ENCODE measurements around the gene MRGPRD.

MRGPRD gene, protein sequence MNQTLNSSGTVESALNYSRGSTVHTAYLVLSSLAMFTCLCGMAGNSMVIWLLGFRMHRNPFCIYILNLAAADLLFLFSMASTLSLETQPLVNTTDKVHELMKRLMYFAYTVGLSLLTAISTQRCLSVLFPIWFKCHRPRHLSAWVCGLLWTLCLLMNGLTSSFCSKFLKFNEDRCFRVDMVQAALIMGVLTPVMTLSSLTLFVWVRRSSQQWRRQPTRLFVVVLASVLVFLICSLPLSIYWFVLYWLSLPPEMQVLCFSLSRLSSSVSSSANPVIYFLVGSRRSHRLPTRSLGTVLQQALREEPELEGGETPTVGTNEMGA

GRCh38 chr11:68980776-68981065 lies at the start of gene MRGPRD:
MRGPRD (minus strand) TSS chr11:68980986; CDS start chr11:68980986, 0 bp downstream.
- no peak for DNase-seq

- no peak for DNase-seq
Measured at GRCh38 chr11:69030301-69030700, 49.5 kb upstream of the MRGPRD start.

DNA sequence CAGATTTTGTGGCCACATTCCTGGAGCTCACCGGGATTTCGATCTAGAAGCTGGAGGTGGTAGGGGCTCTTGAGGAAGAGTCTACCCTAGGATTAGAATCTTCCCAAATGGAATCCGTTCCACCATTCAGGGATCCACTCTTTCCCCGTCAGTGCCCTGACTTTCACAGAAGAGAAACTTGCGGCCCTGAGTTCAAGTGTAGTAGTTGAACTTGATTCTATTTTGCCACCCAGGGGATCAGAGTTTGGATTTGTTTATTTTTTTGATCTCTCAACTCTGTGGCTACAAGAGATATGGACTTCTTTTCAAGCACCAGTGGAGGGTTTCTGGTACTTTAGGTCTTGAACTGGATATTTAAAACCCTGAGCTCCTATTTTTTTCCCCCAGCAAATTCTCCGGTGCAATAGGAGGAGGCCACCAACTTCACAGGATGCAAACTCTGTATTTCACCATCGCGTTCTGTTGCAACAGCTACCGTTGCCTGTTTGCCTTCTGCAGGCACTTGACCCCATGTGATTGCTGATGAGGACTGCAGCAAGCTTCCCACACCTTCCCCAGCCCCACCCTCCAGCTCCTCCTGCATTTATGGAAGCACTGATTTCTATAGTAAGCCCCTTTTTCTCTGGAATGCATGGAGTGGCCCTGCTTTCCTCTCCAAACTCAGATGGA lies 47.1 kb upstream of the MRGPRD start:
- peak; percentile 42 for DNase-seq

- no peak for DNase-seq
Measured at GRCh38 chr11:69024509-69024908, 43.7 kb upstream of the MRGPRD start.

DNA sequence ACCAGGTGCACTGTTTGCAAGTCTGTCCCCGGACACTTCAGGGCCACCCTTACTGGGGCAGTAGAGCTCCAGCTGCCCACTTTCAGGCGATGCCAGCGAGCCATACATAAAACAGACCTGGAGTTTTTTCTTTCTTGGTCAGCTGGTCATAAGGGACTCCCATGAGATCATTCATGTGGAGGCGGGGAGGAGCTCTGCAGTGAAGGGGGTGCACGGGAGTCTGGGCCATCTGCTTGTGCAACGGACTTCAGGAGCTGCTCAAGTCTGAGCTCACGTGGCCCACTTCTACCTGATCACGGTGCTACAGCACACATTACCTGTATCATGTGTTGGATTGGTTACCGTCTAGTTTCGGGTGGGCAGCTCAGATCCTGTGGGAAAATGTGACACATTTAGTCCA lies 41.5 kb upstream of the MRGPRD start:
- DNase-seq = no peak

DNA sequence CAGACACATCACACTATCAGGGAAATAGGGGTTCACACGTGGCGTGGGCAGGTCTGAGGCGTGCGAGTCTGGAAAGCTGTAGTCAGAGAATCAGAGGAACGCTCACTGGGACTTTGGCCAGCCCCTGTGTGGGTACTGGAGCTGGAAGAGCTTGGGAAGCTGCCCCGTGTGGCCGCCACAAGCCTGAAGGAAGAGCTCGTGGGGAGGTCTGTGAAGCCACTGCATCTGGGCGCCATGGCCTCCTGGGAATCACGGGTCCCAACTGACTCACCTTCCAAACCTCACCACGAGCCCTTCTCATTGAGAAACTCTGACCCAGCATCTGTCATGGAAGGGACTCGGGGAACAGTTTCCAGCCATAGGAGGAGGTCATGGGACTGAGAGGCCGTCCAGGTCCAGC lies 38.1 kb upstream of the MRGPRD start:
- no peak for DNase-seq

DNA sequence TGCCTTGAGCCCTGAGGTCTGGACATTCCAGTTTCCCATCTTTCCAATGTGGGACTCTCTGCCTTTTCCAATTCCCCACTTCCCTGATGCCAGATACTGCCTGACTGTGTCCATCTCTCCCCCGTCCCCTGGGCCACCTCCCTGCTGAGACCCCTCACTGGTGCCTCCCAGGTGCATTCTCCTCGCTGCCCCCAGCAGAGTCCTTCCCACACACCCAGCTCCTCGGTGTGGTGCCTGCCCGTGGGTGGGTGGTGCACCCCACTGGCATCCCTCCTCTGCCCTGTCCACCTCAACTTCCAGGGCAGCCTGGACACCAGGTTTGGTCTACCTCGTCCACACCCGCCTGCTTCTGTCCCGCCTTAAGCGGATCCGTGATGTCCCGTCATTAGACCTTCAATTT lies 37.2 kb upstream of the MRGPRD start:
- no peak for DNase-seq

GRCh38 chr11:69014898-69015549 lies 34.2 kb upstream of the MRGPRD start:
- no peak for DNase-seq

DNA sequence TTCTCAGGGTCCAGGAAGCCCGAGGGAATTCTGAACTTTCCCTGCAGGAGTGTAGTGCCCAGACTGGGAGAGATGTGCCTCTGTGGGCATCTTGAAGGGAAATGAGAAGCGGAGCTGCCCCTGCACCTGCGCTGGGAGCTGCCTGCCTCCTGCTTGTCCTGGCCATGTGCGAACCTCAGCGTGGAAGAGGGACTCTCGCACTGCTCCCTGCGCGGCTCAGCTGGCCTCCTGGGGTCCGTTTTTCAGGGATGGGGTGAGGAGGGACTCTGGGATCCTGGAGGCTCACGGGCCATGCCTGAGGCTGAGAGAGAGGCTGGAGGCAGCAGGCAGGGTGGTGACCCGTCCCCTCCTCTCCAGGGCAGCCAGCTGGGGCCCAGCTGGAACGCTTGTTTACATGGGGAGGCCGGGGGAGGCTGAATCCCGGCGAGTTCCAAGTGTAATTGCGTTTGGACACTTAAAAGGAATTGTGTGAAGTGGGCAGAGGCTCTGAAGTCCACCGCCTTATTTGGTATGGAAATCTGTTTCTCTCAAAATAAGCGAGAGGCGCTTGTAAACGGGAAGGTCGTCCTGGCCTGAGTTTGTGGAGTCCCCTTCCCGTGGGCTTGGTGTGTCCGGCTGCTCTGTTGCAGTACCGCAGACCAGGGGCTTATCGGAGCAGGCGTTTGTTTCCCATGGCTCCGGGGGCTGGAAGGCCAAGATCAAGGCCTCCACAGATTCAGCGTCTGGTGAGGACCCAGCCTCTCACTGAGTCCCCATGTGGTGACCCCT lies 33.5 kb upstream of the MRGPRD start:
- no peak for DNase-seq

DNA sequence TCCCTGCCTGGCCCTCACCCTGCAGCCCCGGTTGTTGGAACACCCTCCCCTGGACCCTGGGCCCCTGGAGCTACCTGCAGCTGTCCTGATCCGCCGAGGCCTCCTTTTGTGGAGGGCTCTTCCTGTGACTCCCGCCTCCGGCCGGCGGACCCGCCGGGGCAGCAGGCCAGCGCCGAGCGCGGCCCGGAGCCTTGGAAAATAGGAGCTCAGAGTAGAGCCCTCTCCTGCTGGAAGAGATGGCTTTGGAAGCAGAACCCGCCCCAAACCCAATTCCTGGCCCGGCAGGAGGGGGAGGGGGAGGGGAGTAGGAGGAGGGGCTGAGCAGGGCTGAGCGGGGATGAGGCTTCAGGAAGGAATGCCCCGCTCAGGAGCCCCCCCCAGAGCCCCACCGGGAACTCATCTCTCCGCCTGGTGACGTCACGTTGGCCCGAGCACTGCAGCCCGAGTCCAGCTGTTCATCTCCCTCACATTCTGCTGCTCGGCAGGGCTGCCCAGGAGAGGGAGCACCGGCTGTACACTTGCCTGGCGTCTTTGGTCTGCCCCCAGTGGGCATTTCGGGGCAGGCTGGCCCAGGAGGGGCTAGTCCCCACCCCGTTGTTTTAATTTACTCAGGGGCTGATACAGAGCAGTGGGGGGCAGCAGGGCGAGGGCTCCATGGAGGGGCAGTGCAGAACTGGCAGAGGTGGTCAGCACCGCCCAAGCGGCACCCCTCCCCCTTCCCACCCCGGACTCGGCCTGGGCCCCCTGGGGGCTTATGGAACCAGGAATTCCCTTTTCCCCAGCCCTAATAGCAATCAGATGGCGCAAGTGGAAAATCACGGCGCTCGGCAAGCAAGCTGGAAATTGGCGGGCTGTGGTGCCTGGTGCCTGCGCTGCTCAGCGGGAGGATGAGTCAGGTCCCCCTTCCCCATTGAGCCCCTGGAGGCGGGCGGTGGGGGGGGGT lies 32.5 kb upstream of the MRGPRD start, which contains the start of gene MRGPRF:
Gene MRGPRF (minus strand): TSS at position 238 of the 943 bp plus-strand sequence. CDS start 3,345 bp downstream, outside the sequence.
- peak; percentile 35 for DNase-seq

GRCh38 chr11:69012092-69013008 lies 31.6 kb upstream of the MRGPRD start:
- no peak for DNase-seq

- no peak for DNase-seq
Measured at GRCh38 chr11:69011624-69012091, 30.9 kb upstream of the MRGPRD start.

- DNase-seq = peak; percentile 82
Measured at GRCh38 chr11:69010964-69011623, 30.3 kb upstream of the MRGPRD start.

- no peak for DNase-seq
Measured at GRCh38 chr11:69010361-69010891, 29.6 kb upstream of the MRGPRD start.

DNA sequence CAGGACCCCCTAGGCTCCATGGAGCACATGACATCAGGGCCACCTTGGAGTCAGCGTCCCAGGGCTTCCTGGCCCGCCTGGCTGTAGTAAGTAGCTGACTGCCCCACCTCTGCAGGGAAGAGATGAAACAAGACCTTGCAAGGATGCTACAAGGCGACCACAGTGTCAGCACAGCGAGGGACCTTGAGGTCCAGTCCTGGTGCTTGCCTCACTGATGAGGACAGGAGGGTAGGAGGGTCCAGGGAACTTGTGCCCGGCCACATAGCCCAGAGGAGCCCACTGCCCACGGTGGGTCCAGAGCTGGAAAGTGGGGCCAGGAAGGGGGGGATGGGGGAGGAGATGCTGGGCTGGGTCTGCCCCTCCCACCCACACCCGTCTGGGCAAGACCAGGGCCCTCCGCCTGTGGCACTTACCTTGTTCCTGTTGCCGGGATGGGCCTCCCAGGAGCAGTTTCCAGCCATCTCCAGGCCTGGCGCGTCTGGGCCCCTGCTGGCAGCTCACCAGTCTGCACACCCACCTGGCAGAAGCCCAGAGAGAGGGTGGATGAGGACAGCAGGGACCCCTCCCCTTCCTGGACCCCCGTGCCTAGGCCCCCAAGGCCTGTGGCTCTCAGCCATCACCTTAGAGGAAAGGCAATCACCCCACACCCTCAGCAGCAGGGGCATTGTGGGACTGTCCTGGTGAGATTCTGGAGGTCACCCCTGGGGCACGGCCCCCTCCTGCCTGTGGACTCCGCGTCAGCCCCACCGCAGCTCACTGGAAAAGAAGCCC lies 28.8 kb upstream of the MRGPRD start:
- DNase-seq = no peak

DNA sequence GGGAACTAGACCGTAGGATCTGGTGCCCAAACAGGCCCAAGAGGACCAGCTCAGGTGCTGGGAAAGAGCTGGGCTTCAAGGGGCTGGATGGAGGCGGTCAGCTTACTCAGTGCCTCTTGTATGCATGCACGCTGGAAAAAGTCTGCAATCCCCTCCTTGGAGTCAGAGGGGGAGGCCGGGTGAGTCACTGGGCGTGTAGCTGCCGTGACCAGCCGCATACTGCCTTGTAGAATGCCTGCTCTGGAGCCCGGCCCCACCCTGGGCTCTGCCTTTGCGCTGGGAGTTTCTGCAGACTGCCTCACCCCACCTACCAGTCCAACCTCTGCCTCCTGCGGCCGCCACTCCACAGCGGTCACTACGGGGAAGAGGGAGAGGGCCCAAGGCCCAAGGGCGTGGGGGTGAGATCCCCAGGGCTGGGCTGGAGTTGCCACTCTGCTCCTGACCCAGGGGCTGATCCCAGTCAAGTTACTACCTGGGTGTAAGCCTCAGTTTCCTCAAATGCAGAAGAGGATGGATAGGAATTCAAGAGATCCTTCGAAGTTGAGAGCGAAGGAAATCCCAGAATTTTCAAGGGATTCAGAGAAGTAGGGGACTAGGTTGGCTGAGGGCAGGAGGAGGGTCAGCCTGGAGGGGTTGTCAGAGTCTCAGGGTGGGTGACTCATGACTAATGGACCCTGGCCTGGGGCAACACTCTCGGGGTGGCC lies 28.1 kb upstream of the MRGPRD start:
- DNase-seq = peak; percentile 67

- DNase-seq = no peak
Measured at GRCh38 chr11:69007975-69008381, 27.2 kb upstream of the MRGPRD start.

GRCh38 chr11:69006816-69007215 lies 26.0 kb upstream of the MRGPRD start:
- DNase-seq = no peak
